ENCODE data around the gene SFTPB.
"Not testable (repeated sequence)": the region's sequence is repeated elsewhere in the genome, so short reads cannot be mapped to it uniquely, and the experiment has no call there.

Gene SFTPB

DNA sequence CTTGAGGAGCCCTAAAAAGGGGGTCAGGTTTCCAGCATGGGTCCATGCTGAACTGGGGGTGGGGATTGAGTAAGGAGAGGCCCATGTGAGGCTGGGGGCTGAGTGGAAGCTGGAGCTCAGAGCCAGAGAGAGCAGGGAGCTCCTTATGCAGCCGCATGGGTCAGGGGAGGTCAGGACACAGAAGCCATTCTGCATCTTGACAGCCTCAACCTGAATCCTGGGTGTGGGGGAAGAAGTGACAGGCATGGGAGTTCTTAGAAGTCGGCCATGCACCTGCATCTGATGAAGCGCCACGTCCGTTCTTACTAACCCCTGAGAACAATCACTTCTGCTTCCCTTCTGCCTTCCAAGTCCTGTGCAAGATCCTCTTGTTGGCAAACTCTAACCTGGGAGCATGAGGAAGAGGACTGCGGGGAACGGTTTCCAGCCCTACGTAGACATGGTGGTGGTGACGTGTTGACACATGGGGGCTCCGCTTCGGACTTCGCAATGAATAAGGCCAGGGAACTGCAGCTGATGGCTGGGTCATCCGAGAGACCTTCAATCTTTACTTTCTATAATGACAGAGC, 48.4 kb upstream of the SFTPB start:
- no peak for TF ChIP-seq FEZF1 (tag by site-specific recombination; IDR thresholded peaks at IDR 0.05)
- TF ChIP-seq, protein P1, sequence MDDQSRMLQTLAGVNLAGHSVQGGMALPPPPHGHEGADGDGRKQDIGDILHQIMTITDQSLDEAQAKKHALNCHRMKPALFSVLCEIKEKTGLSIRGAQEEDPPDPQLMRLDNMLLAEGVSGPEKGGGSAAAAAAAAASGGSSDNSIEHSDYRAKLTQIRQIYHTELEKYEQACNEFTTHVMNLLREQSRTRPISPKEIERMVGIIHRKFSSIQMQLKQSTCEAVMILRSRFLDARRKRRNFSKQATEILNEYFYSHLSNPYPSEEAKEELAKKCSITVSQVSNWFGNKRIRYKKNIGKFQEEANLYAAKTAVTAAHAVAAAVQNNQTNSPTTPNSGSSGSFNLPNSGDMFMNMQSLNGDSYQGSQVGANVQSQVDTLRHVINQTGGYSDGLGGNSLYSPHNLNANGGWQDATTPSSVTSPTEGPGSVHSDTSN (CRISPR knock-in tag; IDR thresholded peaks at IDR 0.05), result no peak
- no peak for TF ChIP-seq ZNF274 (IDR thresholded peaks at IDR 0.05; ENCODE audit: low read length)
- TF ChIP-seq ZNF274 (tag by site-specific recombination; IDR thresholded peaks at IDR 0.05; ENCODE audit: borderline replicate concordance), result no peak
- TF ChIP-seq ZNF837 (tag by site-specific recombination; IDR thresholded peaks at IDR 0.05), result no peak
- TF ChIP-seq OVOL3 (tag by site-specific recombination; IDR thresholded peaks at IDR 0.05), result no peak
- no peak for TF ChIP-seq ZNF843 (tag by site-specific recombination; IDR thresholded peaks at IDR 0.05)
- no peak for TF ChIP-seq GLIS1 (tag by site-specific recombination; IDR thresholded peaks at IDR 0.05)
- no peak overlapping the region for H3K27ac ChIP-seq (ENCODE audit: extremely low read depth, low read depth, low read length)
- H3K4me1 ChIP-seq (ENCODE audit: control insufficient read depth, insufficient read depth, low read length), result no peaks in the 10 kb centered on the region
- CTCF ChIA-PET, result interaction anchor here (0.8 to 2.4 kb wide), 7 partner anchors 9 to 81 kb away, joined by 3 to 11 read pairs (median 4); no protein-coding TSS in a partner anchor
- POLR2A ChIA-PET, result no interaction called here
- no peak overlapping the region for H3K4me3 ChIP-seq (ENCODE audit: low read depth, low read length)
- no peaks in the 10 kb centered on the region for H3K36me3 ChIP-seq (ENCODE audit: control insufficient read depth in 2 of 2, insufficient read depth in 1 of 2, low read length in 2 of 2)
- H3K9me3 ChIP-seq (ENCODE audit: control insufficient read depth, insufficient read depth, low read depth, low read length), result no peaks in the 10 kb centered on the region

DNA sequence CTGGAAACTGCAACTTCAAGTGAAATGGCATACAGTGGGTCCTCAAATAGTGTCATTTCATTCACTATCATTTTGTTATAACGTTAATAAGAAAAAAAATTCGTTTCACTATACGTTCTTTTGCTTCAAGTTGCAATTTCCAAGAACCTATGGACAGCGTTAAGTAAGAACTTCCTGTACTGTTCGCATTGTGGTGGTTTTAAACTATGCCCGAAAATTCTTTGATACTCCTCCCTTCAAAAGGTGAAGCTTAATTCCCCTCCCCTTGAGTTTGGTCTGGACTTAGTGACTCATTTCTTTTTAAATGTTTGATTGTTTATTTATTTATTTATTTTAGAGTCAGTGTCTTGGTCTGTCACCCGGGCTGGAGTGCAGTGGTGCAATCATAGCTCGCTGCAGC, 46.8 kb upstream of the SFTPB start:
- CTCF ChIA-PET, result interaction anchor here (0.7 to 2.4 kb wide), 3 partner anchors 10 to 78 kb away, joined by 3 to 11 read pairs (median 7); no protein-coding TSS in a partner anchor

DNA sequence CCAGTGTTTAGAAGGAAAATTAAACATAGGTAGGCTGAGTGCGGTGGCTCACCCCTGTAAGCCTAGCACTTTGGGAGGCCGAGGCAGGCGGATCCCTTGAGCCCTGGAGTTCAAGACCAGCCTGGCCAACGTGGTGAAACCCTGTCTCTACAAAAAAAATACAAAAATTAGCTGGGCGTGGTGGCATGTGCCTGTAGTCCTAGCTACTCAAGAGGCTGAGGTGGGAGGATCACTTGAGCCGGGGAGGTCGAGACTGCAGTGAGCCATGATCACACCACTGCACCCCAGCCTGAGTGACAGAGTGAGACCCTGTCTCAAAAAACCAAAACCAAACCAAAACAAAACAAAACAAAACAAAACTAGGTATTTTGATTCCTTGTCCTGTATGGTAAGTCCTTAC, 46.4 kb upstream of the SFTPB start:
- H3K9me3 ChIP-seq (ENCODE audit: control insufficient read depth, insufficient read depth, low read depth, low read length); H3K4me3 ChIP-seq (ENCODE audit: low read depth, low read length); H3K36me3 ChIP-seq (ENCODE audit: control insufficient read depth in 2 of 2, insufficient read depth in 1 of 2, low read length in 2 of 2); H3K4me1 ChIP-seq (ENCODE audit: control insufficient read depth, insufficient read depth, low read length); POLR2A ChIA-PET; H3K27ac ChIP-seq (ENCODE audit: extremely low read depth, low read depth, low read length): not testable (repeated sequence)
- CTCF ChIA-PET, result interaction anchor here (2.1 to 2.8 kb wide), 3 partner anchors 9 to 78 kb away, joined by 7 to 15 read pairs (median 11); no protein-coding TSS in a partner anchor

More for the DNA sequence above, 46.8 kb upstream of the SFTPB start:
- no peak overlapping the region for H3K4me3 ChIP-seq (ENCODE audit: low read depth, low read length)
- no peaks in the 10 kb centered on the region for H3K36me3 ChIP-seq (ENCODE audit: control insufficient read depth in 2 of 2, insufficient read depth in 1 of 2, low read length in 2 of 2)
- H3K9me3 ChIP-seq (ENCODE audit: control insufficient read depth, insufficient read depth, low read depth, low read length), result no peaks in the 10 kb centered on the region
- TF ChIP-seq MYNN (tag by site-specific recombination; IDR thresholded peaks at IDR 0.05; ENCODE audit: borderline replicate concordance) (no peak), ZNF302 (tag by site-specific recombination; IDR thresholded peaks at IDR 0.05; ENCODE audit: low read depth) (no peak), ZNF140 (tag by site-specific recombination; IDR thresholded peaks at IDR 0.05) (no peak), ZNF175 (tag by site-specific recombination; IDR thresholded peaks at IDR 0.05) (no peak), OSR2 (tag by site-specific recombination; IDR thresholded peaks at IDR 0.05) (no peak), ZNF664 (tag by site-specific recombination; IDR thresholded peaks at IDR 0.05) (no peak), ZBTB1 (tag by site-specific recombination; IDR thresholded peaks at IDR 0.05) (no peak), ZNF146 (tag by site-specific recombination; IDR thresholded peaks at IDR 0.05) (no peak), ZXDB (tag by site-specific recombination; IDR thresholded peaks at IDR 0.05) (no peak)
- TF ChIP-seq, protein P2, sequence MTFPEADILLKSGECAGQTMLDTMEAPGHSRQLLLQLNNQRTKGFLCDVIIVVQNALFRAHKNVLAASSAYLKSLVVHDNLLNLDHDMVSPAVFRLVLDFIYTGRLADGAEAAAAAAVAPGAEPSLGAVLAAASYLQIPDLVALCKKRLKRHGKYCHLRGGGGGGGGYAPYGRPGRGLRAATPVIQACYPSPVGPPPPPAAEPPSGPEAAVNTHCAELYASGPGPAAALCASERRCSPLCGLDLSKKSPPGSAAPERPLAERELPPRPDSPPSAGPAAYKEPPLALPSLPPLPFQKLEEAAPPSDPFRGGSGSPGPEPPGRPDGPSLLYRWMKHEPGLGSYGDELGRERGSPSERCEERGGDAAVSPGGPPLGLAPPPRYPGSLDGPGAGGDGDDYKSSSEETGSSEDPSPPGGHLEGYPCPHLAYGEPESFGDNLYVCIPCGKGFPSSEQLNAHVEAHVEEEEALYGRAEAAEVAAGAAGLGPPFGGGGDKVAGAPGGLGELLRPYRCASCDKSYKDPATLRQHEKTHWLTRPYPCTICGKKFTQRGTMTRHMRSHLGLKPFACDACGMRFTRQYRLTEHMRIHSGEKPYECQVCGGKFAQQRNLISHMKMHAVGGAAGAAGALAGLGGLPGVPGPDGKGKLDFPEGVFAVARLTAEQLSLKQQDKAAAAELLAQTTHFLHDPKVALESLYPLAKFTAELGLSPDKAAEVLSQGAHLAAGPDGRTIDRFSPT (tag by site-specific recombination; IDR thresholded peaks at IDR 0.05), result no peak
- TF ChIP-seq, protein P3, sequence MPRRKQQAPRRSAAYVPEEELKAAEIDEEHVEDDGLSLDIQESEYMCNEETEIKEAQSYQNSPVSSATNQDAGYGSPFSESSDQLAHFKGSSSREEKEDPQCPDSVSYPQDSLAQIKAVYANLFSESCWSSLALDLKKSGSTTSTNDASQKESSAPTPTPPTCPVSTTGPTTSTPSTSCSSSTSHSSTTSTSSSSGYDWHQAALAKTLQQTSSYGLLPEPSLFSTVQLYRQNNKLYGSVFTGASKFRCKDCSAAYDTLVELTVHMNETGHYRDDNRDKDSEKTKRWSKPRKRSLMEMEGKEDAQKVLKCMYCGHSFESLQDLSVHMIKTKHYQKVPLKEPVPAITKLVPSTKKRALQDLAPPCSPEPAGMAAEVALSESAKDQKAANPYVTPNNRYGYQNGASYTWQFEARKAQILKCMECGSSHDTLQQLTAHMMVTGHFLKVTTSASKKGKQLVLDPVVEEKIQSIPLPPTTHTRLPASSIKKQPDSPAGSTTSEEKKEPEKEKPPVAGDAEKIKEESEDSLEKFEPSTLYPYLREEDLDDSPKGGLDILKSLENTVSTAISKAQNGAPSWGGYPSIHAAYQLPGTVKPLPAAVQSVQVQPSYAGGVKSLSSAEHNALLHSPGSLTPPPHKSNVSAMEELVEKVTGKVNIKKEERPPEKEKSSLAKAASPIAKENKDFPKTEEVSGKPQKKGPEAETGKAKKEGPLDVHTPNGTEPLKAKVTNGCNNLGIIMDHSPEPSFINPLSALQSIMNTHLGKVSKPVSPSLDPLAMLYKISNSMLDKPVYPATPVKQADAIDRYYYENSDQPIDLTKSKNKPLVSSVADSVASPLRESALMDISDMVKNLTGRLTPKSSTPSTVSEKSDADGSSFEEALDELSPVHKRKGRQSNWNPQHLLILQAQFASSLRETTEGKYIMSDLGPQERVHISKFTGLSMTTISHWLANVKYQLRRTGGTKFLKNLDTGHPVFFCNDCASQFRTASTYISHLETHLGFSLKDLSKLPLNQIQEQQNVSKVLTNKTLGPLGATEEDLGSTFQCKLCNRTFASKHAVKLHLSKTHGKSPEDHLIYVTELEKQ (tag by site-specific recombination; IDR thresholded peaks at IDR 0.05; ENCODE audit: borderline replicate concordance), result no peak
- TF ChIP-seq, protein P4, sequence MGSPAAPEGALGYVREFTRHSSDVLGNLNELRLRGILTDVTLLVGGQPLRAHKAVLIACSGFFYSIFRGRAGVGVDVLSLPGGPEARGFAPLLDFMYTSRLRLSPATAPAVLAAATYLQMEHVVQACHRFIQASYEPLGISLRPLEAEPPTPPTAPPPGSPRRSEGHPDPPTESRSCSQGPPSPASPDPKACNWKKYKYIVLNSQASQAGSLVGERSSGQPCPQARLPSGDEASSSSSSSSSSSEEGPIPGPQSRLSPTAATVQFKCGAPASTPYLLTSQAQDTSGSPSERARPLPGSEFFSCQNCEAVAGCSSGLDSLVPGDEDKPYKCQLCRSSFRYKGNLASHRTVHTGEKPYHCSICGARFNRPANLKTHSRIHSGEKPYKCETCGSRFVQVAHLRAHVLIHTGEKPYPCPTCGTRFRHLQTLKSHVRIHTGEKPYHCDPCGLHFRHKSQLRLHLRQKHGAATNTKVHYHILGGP (tag by site-specific recombination; IDR thresholded peaks at IDR 0.05), result no peak
- POLR2A ChIA-PET, result no interaction called here
- H3K27ac ChIP-seq (ENCODE audit: extremely low read depth, low read depth, low read length), result no peak overlapping the region
- no peaks in the 10 kb centered on the region for H3K4me1 ChIP-seq (ENCODE audit: control insufficient read depth, insufficient read depth, low read length)
